Measurements from ENCODE around the gene NOLC1.

Gene NOLC1

GRCh38 chr10:102121739-102122372, 30.3 kb upstream of the NOLC1 start:
- DNase-seq (ENCODE audit: low read depth, low spot score): no peak

- DNase-seq (ENCODE audit: low read depth, low spot score): no peak
These were observed 29.7 kb upstream of the NOLC1 start for GRCh38 chr10:102122450-102122849.

GRCh38 chr10:102123223-102123622, 29.0 kb upstream of the NOLC1 start:
- no peak for DNase-seq (ENCODE audit: low read depth, low spot score)

GRCh38 chr10:102131286-102132170, 20.7 kb upstream of the NOLC1 start:
- DNase-seq (ENCODE audit: low read depth, low spot score): no peak

- no peak for DNase-seq (ENCODE audit: low read depth, low spot score)
These were observed 20.0 kb upstream of the NOLC1 start for GRCh38 chr10:102132193-102132562.

- peak; percentile 96 for DNase-seq (ENCODE audit: low read depth, low spot score)
These were observed 19.4 kb upstream of the NOLC1 start, which contains the start of gene PPRC1 for GRCh38 chr10:102132563-102133372. PPRC1 (plus strand) TSS chr10:102133040; CDS start chr10:102133069, 29 bp downstream.

- DNase-seq (ENCODE audit: low read depth, low spot score): no peak
These were observed 18.6 kb upstream of the NOLC1 start for GRCh38 chr10:102133373-102134195.

- DNase-seq (ENCODE audit: low read depth, low spot score): no peak
These were observed 17.8 kb upstream of the NOLC1 start for GRCh38 chr10:102134416-102134815.

GRCh38 chr10:102135956-102136526, 16.1 kb upstream of the NOLC1 start:
- no peak for DNase-seq (ENCODE audit: low read depth, low spot score)

GRCh38 chr10:102139281-102140110, 12.7 kb upstream of the NOLC1 start:
- no peak for DNase-seq (ENCODE audit: low read depth, low spot score)

- no peak for DNase-seq (ENCODE audit: low read depth, low spot score)
These were observed 12.0 kb upstream of the NOLC1 start for GRCh38 chr10:102140218-102140617.

- DNase-seq (ENCODE audit: low read depth, low spot score): no peak
These were observed 11.2 kb upstream of the NOLC1 start for GRCh38 chr10:102140913-102141540.

- no peak for DNase-seq (ENCODE audit: low read depth, low spot score)
These were observed 10.5 kb upstream of the NOLC1 start for GRCh38 chr10:102141583-102142107.

GRCh38 chr10:102146971-102147428, 5.2 kb upstream of the NOLC1 start:
- no peak for DNase-seq (ENCODE audit: low read depth, low spot score)

GRCh38 chr10:102147561-102147960, 4.6 kb upstream of the NOLC1 start:
- no peak for DNase-seq (ENCODE audit: low read depth, low spot score)

GRCh38 chr10:102148275-102148674, 3.9 kb upstream of the NOLC1 start:
- no peak for DNase-seq (ENCODE audit: low read depth, low spot score)

- DNase-seq (ENCODE audit: low read depth, low spot score): no peak
These were observed 1.0 kb upstream of the NOLC1 start for GRCh38 chr10:102150970-102151773.

- no peak for DNase-seq (ENCODE audit: low read depth, low spot score)
These were observed 329 bp downstream of the NOLC1 start for GRCh38 chr10:102152545-102152890.

All from activated CD4-positive, CD25-positive, alpha-beta regulatory T cell treated with anti-CD3 and anti-CD28 coated beads, Interleukin-2, amount 50 U/mL, for 16 hours (primary cell).